Muscle layer of colon (tissue), 2 donors: ENCODE results near the gene CYP26B1.
A peak's percentile ranks its signal among the peaks of the same experiment; 100 is the strongest.

Source experiments
- H3K27ac ChIP-seq: one replicate; pipeline ENCODE4 v1.7.0; 2013; ENCODE audit warnings: low read depth, mild to moderate bottlenecking, low read length, moderate library complexity
- H3K27me3 ChIP-seq, 2 donors: one replicate each; pipeline ENCODE4 v1.7.0; 2013; ENCODE audit warnings: low read length in 2 of 2, mild to moderate bottlenecking in 2 of 2; ENCODE audit not compliant: insufficient read depth in 2 of 2, control insufficient read depth in 1 of 2
- H3K36me3 ChIP-seq: one replicate; pipeline ENCODE4 v1.7.0; 2013; ENCODE audit warnings: mild to moderate bottlenecking, low read length; ENCODE audit not compliant: insufficient read depth
- H3K4me1 ChIP-seq: one replicate; pipeline ENCODE4 v1.7.0; 2013; ENCODE audit warnings: mild to moderate bottlenecking, low read length; ENCODE audit not compliant: insufficient read depth
- H3K4me3 ChIP-seq, 2 donors: one replicate each; pipeline ENCODE4 v1.7.0; 2013; ENCODE audit warnings: low read length in 2 of 2, low read depth in 1 of 2, mild to moderate bottlenecking in 1 of 2, moderate library complexity in 1 of 2
- H3K9ac ChIP-seq: one replicate; pipeline ENCODE4 v1.7.0; 2013; ENCODE audit warnings: low read length
- H3K9me3 ChIP-seq: one replicate; pipeline ENCODE4 v1.7.0; 2013; ENCODE audit warnings: mild to moderate bottlenecking, low read length
- donor health status: abdominal sarcoma.
- donor health status: Adenocarcinoma of cecum.

CYP26B1 gene

GRCh38 chr2:72154386-72154975, 6.8 kb upstream of the CYP26B1 start:
- peaks cover 9% of the 10 kb centered on the region for H3K4me1 ChIP-seq
- H3K4me3 ChIP-seq, result no peak overlapping the region
- no peak overlapping the region for H3K9ac ChIP-seq
- H3K27ac ChIP-seq, result no peak overlapping the region
- peaks cover 16 to 31% of the 10 kb centered on the region in 2 donors for H3K27me3 ChIP-seq
- no peaks in the 10 kb centered on the region for H3K36me3 ChIP-seq
- no peaks in the 10 kb centered on the region for H3K9me3 ChIP-seq

GRCh38 chr2:72153924-72154323, 6.3 kb upstream of the CYP26B1 start:
- Histone ChIP-seq H3K27me3 (peaks cover 20 to 36% of the 10 kb centered on the region in 2 donors), H3K4me3 (no peak overlapping the region), H3K4me1 (peaks cover 12% of the 10 kb centered on the region), H3K9ac (no peak overlapping the region), H3K27ac (no peak overlapping the region), H3K9me3 (no peaks in the 10 kb centered on the region), H3K36me3 (no peaks in the 10 kb centered on the region)

- Histone ChIP-seq H3K4me3 (no peak overlapping the region), H3K27ac (no peak overlapping the region), H3K27me3 (peaks cover 20 to 36% of the 10 kb centered on the region in 2 donors), H3K9me3 (no peaks in the 10 kb centered on the region), H3K36me3 (no peaks in the 10 kb centered on the region), H3K4me1 (peaks cover 13% of the 10 kb centered on the region), H3K9ac (no peak overlapping the region)
These were observed 5.5 kb upstream of the CYP26B1 start for GRCh38 chr2:72153026-72153791.

GRCh38 chr2:72150861-72151356, 3.2 kb upstream of the CYP26B1 start:
- Histone ChIP-seq H3K4me1 (peaks cover 31% of the 10 kb centered on the region), H3K9me3 (peaks cover 3% of the 10 kb centered on the region), H3K27ac (no peak overlapping the region), H3K9ac (no peak overlapping the region), H3K4me3 (no peak overlapping the region), H3K27me3 (peaks cover 34 to 59% of the 10 kb centered on the region in 2 donors), H3K36me3 (no peaks in the 10 kb centered on the region)

- peak overlapping the region in 1 of 2 donors; percentile 58 for H3K4me3 ChIP-seq
- H3K27me3 ChIP-seq, result peaks cover 40 to 59% of the 10 kb centered on the region in 2 donors
- H3K36me3 ChIP-seq, result no peaks in the 10 kb centered on the region
- peaks cover 3% of the 10 kb centered on the region for H3K9me3 ChIP-seq
- H3K27ac ChIP-seq, result no peak overlapping the region
- H3K9ac ChIP-seq, result no peak overlapping the region
- peaks cover 37% of the 10 kb centered on the region for H3K4me1 ChIP-seq
These were observed 2.6 kb upstream of the CYP26B1 start for GRCh38 chr2:72150157-72150860.

GRCh38 chr2:72149556-72150156, 2.0 kb upstream of the CYP26B1 start:
- Histone ChIP-seq H3K27me3 (peaks cover 46 to 63% of the 10 kb centered on the region in 2 donors), H3K27ac (no peak overlapping the region), H3K36me3 (no peaks in the 10 kb centered on the region), H3K9me3 (peaks cover 3% of the 10 kb centered on the region), H3K9ac (no peak overlapping the region), H3K4me3 (peak overlapping the region; percentile 58 to 63), H3K4me1 (peaks cover 43% of the 10 kb centered on the region)

- no peak overlapping the region for H3K9ac ChIP-seq
- no peak overlapping the region for H3K27ac ChIP-seq
- H3K4me1 ChIP-seq, result peaks cover 46% of the 10 kb centered on the region
- peaks cover 3% of the 10 kb centered on the region for H3K9me3 ChIP-seq
- no peaks in the 10 kb centered on the region for H3K36me3 ChIP-seq
- H3K27me3 ChIP-seq, result peaks cover 48 to 60% of the 10 kb centered on the region in 2 donors
- H3K4me3 ChIP-seq, result peak overlapping the region; percentile 58 to 75
These were observed 1.3 kb upstream of the CYP26B1 start for GRCh38 chr2:72148837-72149555.

- no peak overlapping the region for H3K9ac ChIP-seq
- H3K4me3 ChIP-seq, result peak overlapping the region; percentile 52 to 75
- H3K36me3 ChIP-seq, result no peaks in the 10 kb centered on the region
- H3K27me3 ChIP-seq, result peaks cover 48 to 65% of the 10 kb centered on the region in 2 donors
- no peak overlapping the region for H3K27ac ChIP-seq
- H3K9me3 ChIP-seq, result peaks cover 3% of the 10 kb centered on the region
- H3K4me1 ChIP-seq, result peaks cover 53% of the 10 kb centered on the region
These were observed 558 bp upstream of the CYP26B1 start for GRCh38 chr2:72148003-72148836.

- H3K9ac ChIP-seq, result no peak overlapping the region
- peaks cover 3% of the 10 kb centered on the region for H3K9me3 ChIP-seq
- peak overlapping the region in 1 of 2 donors; percentile 35 for H3K4me3 ChIP-seq
- peaks cover 62% of the 10 kb centered on the region for H3K4me1 ChIP-seq
- H3K36me3 ChIP-seq, result no peaks in the 10 kb centered on the region
- H3K27ac ChIP-seq, result no peak overlapping the region
- peaks cover 48 to 65% of the 10 kb centered on the region in 2 donors for H3K27me3 ChIP-seq
These were observed 1.0 kb downstream of the CYP26B1 start for GRCh38 chr2:72146347-72147302.
